ENCODE results near the gene STK38. TPM values are rescaled to one million over a fixed set of nuclear protein-coding genes. Genes with fewer than 3 reads are reported as not detected.
A peak's percentile ranks its signal among the peaks of the same experiment; 100 is the strongest.
"Not testable (repeated sequence)": the region's sequence is repeated elsewhere in the genome, so short reads cannot be mapped to it uniquely, and the experiment has no call there.

The STK38 gene
- 10 to 100 TPM in 11 of 12 donors, not detected in 1; 22.0 to 44.5 (median 33.0) TPM for polyA plus RNA-seq (ENCODE audit: insufficient read length in 12 of 12)
- long read RNA-seq, donor 1, partial matches to known transcripts: 0 of 7 reads
- long read RNA-seq, donor 1, other reads (novel, unspliced or antisense): 5 of 7 reads
- long read RNA-seq, donor 2, partial matches to known transcripts: 0 of 9 reads
- long read RNA-seq, donor 2, other reads (novel, unspliced or antisense): 7 of 9 reads
- long read RNA-seq, donor 3, partial matches to known transcripts: 0 of 1 reads
- long read RNA-seq, donor 3, other reads (novel, unspliced or antisense): 0 of 1 reads
- long read RNA-seq, donor 4, partial matches to known transcripts: 0 of 1 reads
- long read RNA-seq, donor 4, other reads (novel, unspliced or antisense): 0 of 1 reads
- long read RNA-seq, donor 5, partial matches to known transcripts: 0 of 8 reads
- long read RNA-seq, donor 5, other reads (novel, unspliced or antisense): 5 of 8 reads
- long read RNA-seq, donor 6: 0 reads
- long read RNA-seq, donor 7, partial matches to known transcripts: 149 of 149 reads
- long read RNA-seq, donor 7, other reads (novel, unspliced or antisense): 0 of 149 reads
- long read RNA-seq, donor 8: 0 reads
- long read RNA-seq, donor 9: 0 reads
- long read RNA-seq, donor 10, partial matches to known transcripts: 0 of 7 reads
- long read RNA-seq, donor 10, other reads (novel, unspliced or antisense): 5 of 7 reads
- long read RNA-seq, donor 11, partial matches to known transcripts: 0 of 2 reads
- long read RNA-seq, donor 11, other reads (novel, unspliced or antisense): 0 of 2 reads

DNA sequence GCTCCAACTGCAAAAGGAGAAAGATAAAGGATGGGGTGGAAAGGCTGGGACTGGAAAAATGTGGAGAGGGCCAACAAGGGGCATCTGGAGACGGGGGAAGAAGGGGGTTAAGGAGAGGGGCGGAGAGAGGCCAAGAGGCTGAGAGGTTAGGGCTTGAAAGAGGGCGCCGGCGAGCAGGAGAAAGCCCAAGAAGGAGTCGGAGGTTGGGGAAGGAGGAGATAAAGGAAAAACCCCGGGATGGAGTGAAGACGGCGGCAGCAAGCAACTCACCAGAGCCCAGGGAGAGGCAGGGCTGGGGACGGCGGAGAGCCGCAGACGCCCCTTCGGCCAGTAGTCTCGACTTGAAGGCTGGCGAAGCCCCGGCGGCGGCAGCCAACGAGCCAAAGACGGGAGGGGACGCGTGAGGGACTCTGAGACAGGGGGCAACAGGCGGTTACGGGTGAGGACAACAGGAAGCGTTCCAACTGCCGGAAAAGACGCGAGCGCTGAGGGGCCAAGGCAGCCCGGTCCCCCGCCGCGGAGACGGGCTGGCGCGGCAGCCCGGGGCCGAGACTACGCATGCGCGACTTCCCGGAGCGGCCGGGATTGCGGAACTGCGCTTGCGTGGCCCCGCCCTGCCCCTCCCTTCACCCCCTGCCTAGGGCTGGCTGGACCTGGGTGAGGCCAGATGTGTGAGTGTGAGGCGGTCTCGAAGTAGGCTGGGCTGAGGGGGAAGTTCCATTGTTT lies at the start of gene STK38:
Gene STK38, minus strand, starts transcription at position 560 of the 726 bp plus-strand sequence. CDS start 7,277 bp downstream, outside the sequence.
- DNase-seq: peak; percentile 93

DNA sequence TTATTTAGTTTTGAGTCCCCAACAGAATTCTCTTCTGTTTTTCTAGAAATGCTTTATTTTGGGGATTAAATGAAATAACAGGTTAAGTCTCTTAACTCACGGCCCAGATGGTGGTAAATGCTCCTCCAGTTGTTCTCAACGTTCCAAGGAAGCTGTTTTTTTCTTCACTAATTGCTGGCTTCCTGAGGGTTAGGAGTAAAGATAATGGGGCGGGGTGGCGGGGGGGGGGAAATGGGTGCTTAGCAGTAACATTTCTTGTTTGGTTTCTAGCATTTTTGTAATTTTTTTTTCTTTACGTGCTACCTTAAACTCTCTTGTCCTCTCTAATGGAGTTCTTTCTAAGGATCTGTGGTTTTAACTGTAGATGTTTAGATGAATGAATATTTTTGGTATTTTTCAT lies 49.1 kb upstream of the STK38 start:
- DNase-seq: no peak

DNA sequence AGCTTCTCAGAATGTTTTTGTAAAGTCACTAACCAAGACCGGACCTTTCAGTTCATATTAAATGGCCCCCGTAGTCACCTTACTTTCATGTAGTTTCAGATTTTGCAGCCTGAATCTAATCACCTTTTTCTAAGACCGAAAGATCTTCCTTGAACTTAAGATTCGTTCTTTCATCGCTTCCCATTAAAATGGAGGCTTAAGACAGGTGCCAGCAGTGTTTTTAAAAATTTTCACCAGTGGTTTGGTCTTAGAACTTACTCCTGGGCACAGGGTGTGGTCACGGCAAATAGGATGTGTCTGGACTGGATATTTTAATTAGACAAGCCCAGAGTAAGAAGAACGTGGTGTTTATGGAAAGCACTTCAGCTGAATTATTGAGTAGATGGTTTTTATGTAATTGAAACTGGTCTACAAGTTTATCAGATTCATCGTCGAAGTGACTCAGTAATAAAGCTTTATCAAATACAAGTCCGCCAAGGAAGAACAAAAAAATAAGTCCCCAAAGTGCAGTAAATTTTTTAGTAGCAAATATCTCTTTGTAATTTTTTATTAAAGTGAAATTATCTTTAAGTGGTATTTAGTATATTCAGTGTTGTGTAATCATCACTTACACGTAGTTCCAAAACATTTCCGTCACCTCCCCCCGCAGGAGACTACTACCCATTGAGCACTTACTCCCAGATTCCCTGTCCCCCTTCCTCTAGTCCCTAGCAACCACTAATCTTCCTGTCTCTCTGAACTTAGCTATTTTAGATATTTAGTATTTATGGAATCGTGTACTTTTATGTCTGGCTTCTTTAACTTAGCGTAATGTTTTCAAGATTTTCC lies 47.8 kb upstream of the STK38 start:
- peak; percentile 66 for DNase-seq

DNA sequence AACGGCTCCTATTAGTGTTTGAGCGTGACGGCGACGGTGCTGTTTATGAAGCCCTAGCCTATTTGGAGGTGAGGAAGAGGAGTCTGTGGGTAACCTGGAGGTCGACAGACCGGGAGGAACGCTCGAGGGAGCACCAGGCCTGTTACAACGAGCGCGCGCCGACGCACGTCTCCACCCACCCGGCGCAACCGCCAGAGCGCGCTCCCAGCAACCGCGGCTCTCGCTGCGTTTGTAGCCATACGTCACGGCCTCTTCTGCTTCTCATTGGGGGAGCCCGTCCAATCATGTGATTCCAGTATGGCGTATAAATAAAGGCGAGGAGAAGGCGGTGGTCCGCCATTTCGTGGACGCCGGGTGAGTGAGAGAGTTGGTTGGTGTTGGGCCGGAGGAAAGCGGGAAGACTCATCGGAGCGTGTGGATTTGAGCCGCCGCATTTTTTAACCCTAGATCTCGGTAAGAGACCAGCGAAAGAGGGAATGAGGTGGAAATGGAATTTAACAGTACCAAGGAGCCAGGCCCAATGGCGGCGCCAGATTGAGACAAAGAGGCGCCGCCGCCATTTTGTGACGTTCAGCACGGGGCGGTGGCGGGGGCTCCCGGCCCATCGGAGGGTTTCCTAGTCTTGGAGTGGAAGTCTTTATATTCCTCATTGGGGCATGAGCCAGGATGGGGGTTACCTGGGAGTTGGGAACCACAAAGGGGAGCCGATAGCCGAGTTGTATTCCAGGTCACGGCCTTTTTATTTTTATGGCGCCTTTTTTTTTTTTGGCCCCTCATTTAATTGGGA lies 46.9 kb upstream of the STK38 start, which contains the start of gene SRSF3:
Gene SRSF3, plus strand, starts transcription at position 334 of the 787 bp plus-strand sequence. CDS start 2,401 bp downstream, outside the sequence.
- DNase-seq: peak; percentile 99

DNA sequence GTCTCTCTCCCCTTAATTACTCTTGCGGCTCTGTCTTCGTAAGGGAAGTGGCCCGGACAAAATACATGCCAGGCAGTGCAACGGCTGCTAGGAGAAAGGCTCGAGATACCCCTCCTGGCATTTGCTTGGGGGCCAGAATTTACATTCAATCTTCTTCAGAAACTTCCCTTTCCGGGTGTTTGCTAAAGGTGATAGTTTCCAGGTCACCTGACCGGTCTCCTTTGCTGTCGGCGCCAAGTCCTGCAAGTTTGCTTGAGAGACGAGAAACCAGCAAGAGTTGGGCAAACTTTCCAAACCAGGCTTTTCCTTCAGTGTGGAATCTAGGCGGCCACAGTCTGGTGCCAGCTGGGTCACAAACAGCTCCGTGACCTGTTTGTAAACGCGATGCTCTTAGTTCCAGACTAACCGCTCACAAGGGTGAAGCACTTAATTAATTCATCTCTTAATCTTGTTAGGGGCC lies 46.3 kb upstream of the STK38 start:
- no peak for DNase-seq

DNA sequence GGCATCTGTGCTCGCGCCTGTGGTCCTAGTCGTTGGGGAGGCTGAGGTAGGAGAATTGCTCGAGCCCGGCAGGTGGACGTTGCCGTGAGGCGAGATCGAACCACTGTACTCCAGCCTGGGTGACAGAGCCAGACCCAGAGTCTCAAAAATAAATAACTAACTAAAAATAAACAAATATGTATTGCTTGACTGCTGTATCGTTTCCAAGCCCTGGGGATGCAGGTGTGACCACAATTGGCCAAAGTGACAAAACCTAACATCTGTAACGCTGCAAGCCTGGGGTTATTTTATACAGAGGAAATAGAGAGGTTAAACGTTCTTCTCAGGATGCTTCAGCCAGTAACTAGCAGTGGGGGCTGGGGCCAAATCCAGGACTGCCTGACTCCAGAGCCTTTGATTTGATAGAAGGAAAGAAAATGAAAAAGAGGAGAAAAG lies 45.0 kb upstream of the STK38 start:
- DNase-seq: no peak

DNA sequence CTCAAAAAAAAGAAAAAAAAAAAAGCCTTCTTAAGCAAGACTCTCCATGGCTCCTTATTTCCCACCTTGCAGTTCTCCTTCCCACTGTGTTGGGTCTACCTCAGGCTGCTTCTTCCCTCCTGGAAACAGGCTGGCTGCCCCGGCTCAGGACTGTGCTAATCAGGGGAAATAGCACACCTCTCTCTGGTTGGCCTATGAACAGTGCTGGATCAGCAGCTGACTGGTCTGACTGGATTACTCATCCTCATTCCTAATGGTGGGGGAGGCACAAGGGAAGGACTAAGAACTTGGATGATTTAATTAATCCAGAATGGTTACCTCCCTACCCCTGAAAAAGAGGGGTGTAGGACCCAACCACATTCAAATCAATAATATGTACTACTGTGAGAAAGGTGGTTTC lies 43.0 kb upstream of the STK38 start:
- DNase-seq: no peak

DNA sequence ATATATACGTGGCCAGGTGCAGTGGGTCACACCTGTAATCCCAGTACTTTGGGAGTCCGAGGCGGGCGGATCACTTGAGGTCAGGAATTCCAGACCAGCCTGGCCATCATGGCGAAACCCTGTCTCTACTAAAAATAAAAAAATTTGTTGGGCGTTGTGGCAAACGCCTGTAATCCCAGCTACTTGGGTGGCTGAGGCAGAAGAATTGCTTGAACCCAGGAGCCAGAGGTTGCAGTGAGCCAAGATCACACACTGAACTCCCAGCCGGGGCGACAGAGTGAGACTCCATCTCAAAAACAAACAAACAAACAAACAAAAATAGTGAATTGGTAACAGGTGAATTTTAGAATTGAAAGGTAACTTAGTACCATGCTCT lies 41.7 kb upstream of the STK38 start:
- not testable (repeated sequence) for DNase-seq

DNA sequence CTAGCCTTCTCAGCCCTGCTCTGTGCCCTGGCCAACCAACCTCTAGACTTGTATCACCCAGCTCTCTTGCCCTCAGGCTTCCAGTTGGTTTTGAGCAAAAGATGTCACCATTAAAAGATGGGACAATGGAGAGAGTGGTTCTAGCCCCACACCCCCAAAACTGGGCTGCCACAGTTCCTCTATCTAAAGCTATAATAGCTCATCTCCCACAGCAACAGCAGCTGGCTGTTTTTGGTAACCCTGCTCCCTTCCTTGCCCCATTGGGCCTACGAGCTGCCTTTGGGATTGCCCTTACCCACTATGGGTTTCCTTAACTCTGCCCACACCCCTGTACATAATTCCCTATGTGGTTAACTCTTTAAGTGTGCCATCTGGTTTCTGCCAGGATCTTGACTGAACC lies 39.3 kb upstream of the STK38 start:
- DNase-seq: no peak

DNA sequence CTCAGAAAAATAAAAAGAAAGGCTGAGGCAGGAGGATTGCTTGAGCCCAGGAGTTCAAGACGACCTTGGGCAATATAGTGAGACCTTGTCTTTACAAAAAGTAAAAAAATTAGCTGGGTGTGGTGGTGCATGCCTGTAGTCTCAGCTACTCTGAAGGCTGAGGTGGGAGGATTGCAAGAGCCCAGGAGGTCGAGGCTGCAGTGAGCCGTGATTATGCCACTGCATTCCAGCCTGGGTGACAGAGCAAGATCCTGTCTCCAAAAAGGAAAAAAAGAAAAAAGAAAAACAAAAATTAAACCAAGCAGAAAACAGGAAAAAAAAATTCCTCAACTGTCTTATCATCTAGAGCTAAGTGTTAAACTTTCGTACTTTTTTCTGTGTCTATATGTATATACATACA lies 34.4 kb upstream of the STK38 start:
- no peak for DNase-seq

DNA sequence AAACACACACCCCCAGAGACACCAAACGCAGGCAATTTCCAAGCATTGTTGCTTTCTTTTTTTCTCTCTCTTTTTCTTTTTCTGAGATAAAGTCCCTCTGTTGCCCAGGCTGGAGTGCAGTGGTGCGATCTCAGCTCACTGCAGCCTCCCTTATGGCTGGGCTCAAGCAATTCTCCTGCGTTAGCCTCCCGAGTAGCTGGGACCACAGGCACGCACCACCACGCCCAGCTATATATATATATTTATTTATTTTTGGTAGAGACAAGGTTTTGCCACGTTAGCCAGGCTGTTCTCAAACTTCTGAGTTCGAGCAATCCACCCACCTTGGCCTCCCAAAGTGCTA lies 32.9 kb upstream of the STK38 start:
- DNase-seq: no peak

DNA sequence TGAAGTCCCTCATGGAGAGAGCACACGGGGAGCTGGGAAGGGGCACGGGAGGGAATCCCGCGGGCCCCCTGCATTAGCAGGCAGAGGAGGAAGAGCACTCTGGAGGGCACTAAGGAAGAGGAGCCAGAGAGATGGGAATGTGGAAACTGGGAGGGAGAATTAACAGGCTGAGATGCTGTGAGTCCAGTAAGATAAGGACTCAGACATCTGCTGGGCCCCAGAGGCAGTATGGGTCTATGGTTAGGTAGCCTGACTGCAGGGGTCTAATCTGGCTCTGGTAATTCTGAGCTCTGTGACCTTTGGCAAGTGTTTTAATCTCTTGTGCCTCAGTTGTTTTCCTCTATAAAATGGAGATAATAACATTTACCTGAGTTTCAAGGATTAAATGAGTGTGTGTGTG lies 31.2 kb upstream of the STK38 start:
- no peak for DNase-seq

DNA sequence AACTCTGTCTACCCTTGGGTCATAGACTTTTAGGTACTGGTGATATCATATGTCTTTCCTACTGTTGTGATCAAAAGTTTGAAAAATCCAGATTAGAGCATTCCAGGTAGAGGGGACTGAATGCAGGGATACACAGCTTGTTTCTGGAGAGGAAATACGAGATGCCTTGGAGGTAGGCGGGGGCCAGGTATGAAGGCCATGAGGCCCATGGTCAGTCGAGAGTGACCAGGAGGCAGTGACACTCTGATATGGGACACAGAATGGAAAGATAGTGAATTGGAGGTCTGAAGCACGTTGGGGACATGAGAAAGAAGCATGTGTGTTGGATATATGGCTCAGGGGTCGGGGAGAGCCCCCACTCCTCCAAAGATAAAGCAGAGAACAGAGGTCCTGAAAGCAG lies 30.8 kb upstream of the STK38 start:
- no peak for DNase-seq

DNA sequence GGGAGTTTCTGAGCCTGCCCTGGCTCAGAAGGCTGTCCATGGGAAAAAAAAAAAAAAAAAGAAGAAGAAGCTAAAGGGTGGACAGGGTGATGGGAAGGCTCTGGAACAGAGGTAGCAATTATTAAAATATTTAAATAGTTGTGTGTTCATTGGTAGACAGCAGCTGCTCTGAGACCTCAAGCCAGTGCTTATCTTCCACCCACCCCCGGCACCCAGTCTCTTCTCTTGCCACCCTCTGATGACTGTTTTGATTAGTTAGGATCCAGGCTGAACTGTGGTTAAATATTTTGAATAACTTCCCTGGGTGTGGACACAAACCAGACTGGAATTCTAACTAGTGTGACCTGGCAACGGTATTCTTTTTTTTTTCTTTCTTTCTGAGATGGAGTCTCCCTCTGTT lies 30.0 kb upstream of the STK38 start:
- DNase-seq: no peak

DNA sequence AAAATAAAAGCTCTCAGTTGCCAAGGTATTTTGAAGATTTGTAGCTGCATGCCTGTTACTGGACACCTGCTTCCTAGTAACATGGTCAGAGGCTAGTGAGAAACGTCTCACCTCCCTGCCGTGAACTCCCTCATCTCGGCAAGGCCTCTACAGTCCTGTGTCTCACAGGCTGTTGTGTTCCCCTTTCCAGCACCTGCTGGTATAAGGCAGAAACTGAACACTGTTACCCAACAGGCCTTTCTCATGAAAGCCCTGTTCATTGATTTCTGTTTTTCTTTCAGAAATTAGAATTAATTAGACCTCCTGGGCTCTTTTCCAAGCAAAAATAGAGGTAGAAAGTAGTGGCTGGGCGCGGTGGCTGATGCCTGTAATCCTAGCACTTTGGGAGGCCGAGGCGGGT lies 29.3 kb upstream of the STK38 start:
- DNase-seq: no peak

DNA sequence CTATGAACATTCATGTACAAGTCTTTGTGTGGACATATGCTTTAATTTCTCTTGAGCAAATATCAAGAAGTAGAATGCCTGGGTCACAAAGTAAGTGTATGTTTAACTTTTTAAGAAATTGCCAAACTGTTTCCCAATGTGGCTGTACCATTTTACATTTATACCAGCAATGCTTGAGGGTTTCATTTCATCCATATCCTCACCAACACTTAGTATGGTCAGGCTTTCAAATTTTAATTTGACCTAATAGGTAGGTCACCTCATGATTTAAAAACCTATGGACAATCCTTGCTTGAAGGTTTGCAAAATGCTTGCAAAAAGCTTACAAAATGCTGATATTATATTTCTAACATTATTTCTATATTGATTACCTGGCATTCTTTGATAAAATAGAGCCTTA lies 27.4 kb upstream of the STK38 start:
- no peak for DNase-seq

DNA sequence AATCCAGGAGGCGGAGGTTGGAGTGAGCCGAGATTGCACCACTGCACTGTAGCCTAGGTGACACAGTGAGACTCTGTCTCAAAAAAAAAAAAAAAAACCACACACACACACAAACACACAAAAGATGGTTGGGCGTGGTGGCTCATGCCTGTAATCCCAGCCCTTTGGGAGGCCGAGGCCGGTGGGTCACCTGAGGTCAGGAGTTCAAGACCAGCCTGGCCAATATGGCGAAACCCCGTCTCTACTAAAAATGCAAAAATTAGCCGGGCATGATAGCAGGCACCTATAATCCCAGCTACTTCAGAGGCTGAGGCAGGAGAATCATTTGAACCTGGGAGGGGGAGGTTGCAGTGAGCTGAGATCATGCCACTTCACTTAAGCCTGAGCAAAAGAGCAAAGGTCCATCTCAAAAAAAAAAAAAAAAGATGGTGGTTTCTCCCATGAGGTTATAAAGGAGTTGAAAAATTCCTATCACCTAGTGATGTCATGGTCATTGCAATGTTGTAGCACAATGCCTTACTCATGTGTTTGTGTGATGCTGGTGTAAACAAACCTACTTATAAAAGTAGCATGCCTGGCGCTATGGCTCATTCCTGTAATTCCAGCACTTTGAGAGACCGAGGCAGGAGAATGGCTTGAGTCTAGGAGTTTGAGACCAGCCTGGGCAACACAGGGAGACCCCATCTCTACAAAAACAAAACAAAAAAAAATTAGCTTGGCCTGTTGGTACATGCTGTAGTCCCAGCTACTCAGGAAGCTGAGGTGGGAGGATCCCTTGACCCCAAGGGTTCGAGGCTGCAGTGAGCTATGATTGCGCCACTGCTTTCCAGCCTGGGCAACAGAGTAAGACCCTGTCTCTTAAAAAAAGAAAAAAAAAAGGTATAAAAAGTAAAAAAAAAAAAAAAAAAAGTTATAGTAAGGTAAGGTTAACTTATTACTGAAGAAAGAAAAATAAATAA lies 25.4 kb upstream of the STK38 start:
- DNase-seq: not testable (repeated sequence)

DNA sequence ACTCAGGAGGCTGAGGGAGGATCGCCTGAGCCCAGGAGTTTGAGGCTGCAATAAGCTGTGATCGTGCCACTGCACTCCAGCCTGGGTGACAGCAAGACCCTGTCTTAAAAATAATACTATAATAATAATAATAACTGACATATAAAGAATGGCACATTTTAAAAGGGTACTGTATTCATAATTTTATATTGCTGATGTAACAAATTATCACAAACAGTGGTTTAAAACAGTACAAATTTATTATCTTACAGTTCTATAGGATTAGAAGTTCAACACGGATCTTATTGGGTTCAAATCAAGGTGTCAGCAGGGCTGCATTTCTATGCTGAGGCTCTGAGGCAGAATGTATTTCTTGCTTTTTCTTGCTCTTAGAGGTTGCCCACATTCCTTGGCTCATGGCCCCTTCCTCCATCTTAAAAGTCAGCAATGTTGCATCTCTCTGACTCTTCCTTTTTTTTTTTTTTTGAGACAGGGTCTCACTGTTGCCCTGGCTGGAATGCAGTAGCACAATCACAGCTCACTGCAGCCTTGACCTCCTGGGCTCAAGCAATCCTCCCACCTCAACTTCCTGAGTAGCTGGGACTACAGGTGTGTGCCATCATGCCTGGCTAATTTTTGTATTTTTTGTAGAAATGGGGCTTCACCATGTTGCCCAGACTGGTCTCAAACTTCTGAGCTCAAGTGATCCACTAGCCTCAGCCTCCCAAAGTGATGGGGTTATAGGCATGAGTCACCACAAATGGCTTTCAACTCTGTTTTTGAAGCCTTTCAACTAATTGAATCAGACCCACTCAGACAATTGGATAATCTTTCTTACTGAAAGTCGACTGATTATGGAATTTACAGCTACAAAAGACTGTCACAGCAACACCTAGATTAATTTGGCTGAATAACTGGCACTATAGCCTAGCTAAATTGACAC lies 24.1 kb upstream of the STK38 start:
- DNase-seq: no peak
